Activated CD8-positive, alpha-beta memory T cell treated with anti-CD3 and anti-CD28 coated beads, Interleukin-2, amount 50 U/mL, for 24 hours (primary cell): Measurements from ENCODE around the gene GCDH.

Source experiments
- DNase-seq: peaks from one replicate; pipeline ENCODE4 v3.0.0-alpha.2; 2020; ENCODE audit errors: extremely low read depth

GCDH gene

GRCh38 chr19:12939975-12940423 is 49.0 kb downstream of the GCDH start:
- DNase-seq: no peak

- no peak for DNase-seq
These were observed 49.9 kb downstream of the GCDH start for GRCh38 chr19:12940897-12941296.

- no peak for DNase-seq
These were observed 52.6 kb downstream of the GCDH start for GRCh38 chr19:12943437-12944044.

GRCh38 chr19:12944104-12944674 is 53.2 kb downstream of the GCDH start:
- no peak for DNase-seq

- peak; percentile 95 for DNase-seq
These were observed 54.6 kb downstream of the GCDH start, which contains the start of gene RAD23A for GRCh38 chr19:12945479-12946091. Gene RAD23A (plus strand): TSS chr19:12945862. CDS start chr19:12945949, 87 bp downstream.

- no peak for DNase-seq
These were observed 55.2 kb downstream of the GCDH start for GRCh38 chr19:12946092-12946721.

- DNase-seq: no peak
These were observed 56.0 kb downstream of the GCDH start for GRCh38 chr19:12946731-12947496.

GRCh38 chr19:12947702-12948611 is 57.0 kb downstream of the GCDH start:
- DNase-seq: no peak

GRCh38 chr19:12948612-12949362 is 57.8 kb downstream of the GCDH start:
- DNase-seq: no peak
